Measurements from ENCODE around the gene MAGI3. TPM values are rescaled to one million over a fixed set of nuclear protein-coding genes. Genes with fewer than 3 reads are reported as not detected.

MAGI3 gene
- total RNA-seq, 1 donor from 2014 or later: 70.5 TPM

GRCh38 chr1:113676524-113676923 lies 286.2 kb downstream of the MAGI3 start:
- Histone ChIP-seq H3K4me1 (no peaks in the 10 kb centered on the region), H3K4me3 (no peak overlapping the region), H3K27ac (no peak overlapping the region), H3K27me3 (no peaks in the 10 kb centered on the region), H3K9me3 (no peaks in the 10 kb centered on the region), H3K36me3 (peaks cover 25% of the 10 kb centered on the region)
- no peak for DNase-seq
- ATAC-seq: no peak
- intact Hi-C loops (cut with DNase I): loop anchor here (10.0 kb wide), 1 partner anchor 542 kb away; no protein-coding TSS in a partner anchor
- TF ChIP-seq CTCF (IDR thresholded peaks at IDR 0.05): no peak

- Histone ChIP-seq H3K27ac (no peak overlapping the region), H3K9me3 (no peaks in the 10 kb centered on the region), H3K4me1 (no peaks in the 10 kb centered on the region), H3K36me3 (peaks cover 25% of the 10 kb centered on the region), H3K4me3 (no peak overlapping the region), H3K27me3 (no peaks in the 10 kb centered on the region)
- ATAC-seq: peak; percentile 57
- intact Hi-C loops (cut with DNase I): loop anchor here (10.0 kb wide), 1 partner anchor 543 kb away; no protein-coding TSS in a partner anchor
- DNase-seq: no peak
- TF ChIP-seq CTCF (IDR thresholded peaks at IDR 0.05): peak; percentile 58
These were observed 287.2 kb downstream of the MAGI3 start for GRCh38 chr1:113677250-113678158.

- TF ChIP-seq CTCF (IDR thresholded peaks at IDR 0.05): no peak
- DNase-seq (no peak), ATAC-seq (no peak)
- no peak overlapping the region for H3K4me3 ChIP-seq
- no peaks in the 10 kb centered on the region for H3K9me3 ChIP-seq
- H3K27ac ChIP-seq: no peak overlapping the region
- H3K4me1 ChIP-seq: no peaks in the 10 kb centered on the region
- intact Hi-C loops (cut with DNase I): loop anchor here (10.0 kb wide), 1 partner anchor 543 kb away; no protein-coding TSS in a partner anchor
- H3K27me3 ChIP-seq: no peaks in the 10 kb centered on the region
- peaks cover 25% of the 10 kb centered on the region for H3K36me3 ChIP-seq
These were observed 287.8 kb downstream of the MAGI3 start for GRCh38 chr1:113678159-113678469.

GRCh38 chr1:113681596-113682337 lies 291.5 kb downstream of the MAGI3 start:
- Histone ChIP-seq H3K36me3 (peaks cover 35% of the 10 kb centered on the region), H3K9me3 (no peaks in the 10 kb centered on the region), H3K4me3 (no peak overlapping the region), H3K4me1 (no peaks in the 10 kb centered on the region), H3K27ac (no peak overlapping the region), H3K27me3 (no peaks in the 10 kb centered on the region)
- DNase-seq (no peak), ATAC-seq (no peak)
- intact Hi-C loops (cut with DNase I): no loop called here
- TF ChIP-seq CTCF (IDR thresholded peaks at IDR 0.05): no peak

- intact Hi-C loops (cut with DNase I): no loop called here
- Histone ChIP-seq H3K4me1 (no peaks in the 10 kb centered on the region), H3K9me3 (no peaks in the 10 kb centered on the region), H3K36me3 (peaks cover 35% of the 10 kb centered on the region), H3K4me3 (no peak overlapping the region), H3K27ac (peak overlapping the region; percentile 37), H3K27me3 (no peaks in the 10 kb centered on the region)
- no peak for DNase-seq
- no peak for ATAC-seq
- TF ChIP-seq CTCF (IDR thresholded peaks at IDR 0.05): no peak
These were observed 293.3 kb downstream of the MAGI3 start for GRCh38 chr1:113683384-113684152.
